T-cell (primary cell): Measurements from ENCODE around the gene CDC42BPB. TPM values are rescaled to one million over a fixed set of nuclear protein-coding genes. Genes with fewer than 3 reads are reported as not detected.
A peak's percentile ranks its signal among the peaks of the same experiment; 100 is the strongest.

ENCODE experiments used
- ATAC-seq, 4 experiments: fragments of 200-7000 bp in 3 of 4; fragments of 150-1000 bp in 1 of 4; cut with Tn5 transposase; replicated peaks in 1 of 4; 1 replicate in 3 of 4; 2 replicates in 1 of 4; pipeline ENCODE4 v1.10.0; 2021; ENCODE audit warnings: moderate library complexity in 3 of 4, mild to moderate bottlenecking in 2 of 4, moderate number of reproducible peaks in 1 of 4
- CTCF ChIA-PET, 2 donors: fragments of 300-600 bp; sonication (Branson Sonifier 250); formaldehyde crosslinking; loops; one replicate each; lab custom pipeline; 2022; ENCODE audit warnings: antibody characterized with exemption in 2 of 2; lab: Charles Lee
- POLR2A ChIA-PET, 2 donors: fragments of 300-600 bp; sonication (Branson Sonifier 250); formaldehyde crosslinking; loops; one replicate each; lab custom pipeline; 2022; ENCODE audit warnings: antibody characterized with exemption in 2 of 2; lab: Charles Lee
- DNase-seq, 35 experiments: peaks; one replicate each; pipeline versions ENCODE4 v3.0.0 to v3.0.0-alpha.2; 2013 to 2023
- H3K27ac ChIP-seq: one replicate; pipeline ENCODE4 v1.5.1; 2013; ENCODE audit warnings: low read length
- H3K27me3 ChIP-seq, 2 experiments: replicated peaks in 1 of 2; 1 replicate in 1 of 2; 2 replicates in 1 of 2; pipeline versions ENCODE4 v1.6.1 to v1.7.0; 2013; ENCODE audit warnings: low read length in 1 of 2, mixed read lengths in 1 of 2; ENCODE audit not compliant: control insufficient read depth in 2 of 2, insufficient read depth in 2 of 2; ENCODE audit errors: extremely low read depth in 1 of 2
- H3K36me3 ChIP-seq, 2 donors: 1 replicate in 1 of 2; 2 replicates in 1 of 2; pipeline versions ENCODE4 v1.6.1 to v1.7.0; 2013; ENCODE audit warnings: low read length in 1 of 2; ENCODE audit not compliant: control insufficient read depth in 2 of 2, insufficient read depth in 1 of 2; ENCODE audit errors: extremely low read depth in 1 of 2
- H3K4me1 ChIP-seq, 2 experiments: 1 replicate in 1 of 2; 2 replicates in 1 of 2; pipeline versions ENCODE4 v1.6.1 to v1.7.0; 2013; ENCODE audit warnings: low read length in 2 of 2, mixed read lengths in 1 of 2; ENCODE audit not compliant: insufficient read depth in 2 of 2, control insufficient read depth in 1 of 2; ENCODE audit errors: extremely low read depth in 1 of 2
- H3K4me3 ChIP-seq, 2 donors: 1 replicate in 1 of 2; 2 replicates in 1 of 2; pipeline versions ENCODE4 v1.5.1 to v1.7.0; 2013; ENCODE audit warnings: mild to moderate bottlenecking in 2 of 2, low read length in 1 of 2, moderate library complexity in 1 of 2; ENCODE audit not compliant: control insufficient read depth in 1 of 2; ENCODE audit errors: extremely low read depth in 1 of 2
- H3K9me3 ChIP-seq: 2 replicates; pipeline ENCODE4 v1.7.0; 2013
- H3K27ac Mint-ChIP-seq, 2 donors: one replicate each; pipeline ENCODE4 v1.8.0; 2020 to 2021; ENCODE audit warnings: mild to moderate bottlenecking in 2 of 2, mixed read lengths in 2 of 2
- H3K27me3 Mint-ChIP-seq, 2 donors: one replicate each; pipeline ENCODE4 v1.8.0; 2021 to 2022; ENCODE audit warnings: mixed read lengths in 2 of 2
- H3K36me3 Mint-ChIP-seq: one replicate; pipeline ENCODE4 v1.8.0; 2021; ENCODE audit warnings: mixed read lengths
- H3K4me1 Mint-ChIP-seq, 3 donors: one replicate each; pipeline ENCODE4 v1.8.0; 2020 to 2022; ENCODE audit warnings: mixed read lengths in 3 of 3, mild to moderate bottlenecking in 1 of 3
- H3K4me3 Mint-ChIP-seq, 3 donors: one replicate each; pipeline ENCODE4 v1.8.0; 2020 to 2022; ENCODE audit warnings: mild to moderate bottlenecking in 3 of 3, mixed read lengths in 3 of 3, moderate library complexity in 3 of 3
- H3K9me3 Mint-ChIP-seq, 3 donors: one replicate each; pipeline ENCODE4 v1.8.0; 2020 to 2022; ENCODE audit warnings: mixed read lengths in 3 of 3
- WGBS: methylation state at CpG from one replicate; pipeline ENCODE4 v1.1.5; 2013; ENCODE audit warnings: missing lambda C conversion rate; ENCODE audit not compliant: insufficient coverage; 5-methylcytosine and 5-hydroxymethylcytosine counted together
- total RNA-seq, 35 experiments: library from RNA in 6 of 35; stranded (reverse) in 6 of 35; fragments of 120-200 nt in 1 of 35; gene quantifications; one replicate each; pipeline versions ENCODE4 v1.2.1 to v1.2.4 and lab custom pipeline; 2013 to 2026

Gene CDC42BPB
- total RNA-seq, 5 donors from 2014 or later (not counting 1 experiment from before 2014, with no cell fraction given), result 5.3 to 17.5 (median 11.2) TPM

GRCh38 chr14:103102689-103103260 lies 45.4 kb upstream of the CDC42BPB start:
- ATAC-seq (no peak), DNase-seq (no peak)
- Mint-ChIP-seq H3K36me3 (no peaks in the 10 kb centered on the region), H3K27me3 (peaks cover 27 to 53% of the 10 kb centered on the region in 2 donors), H3K9me3 (no peaks in the 10 kb centered on the region), H3K4me1 (peaks cover 11 to 17% (median 12%) of the 10 kb centered on the region in 3 donors), H3K27ac (no peak overlapping the region), H3K4me3 (no peak overlapping the region)
- Histone ChIP-seq H3K4me1 (peaks cover 0 to 14% of the 10 kb centered on the region in 2 experiments), H3K4me3 (no peak overlapping the region), H3K36me3 (no peaks in the 10 kb centered on the region), H3K27ac (no peak overlapping the region), H3K27me3 (peaks cover 0 to 92% of the 10 kb centered on the region in 2 experiments), H3K9me3 (no peaks in the 10 kb centered on the region)
- POLR2A ChIA-PET, result no interaction called here
- CTCF ChIA-PET, result no interaction called here
- WGBS, result 47% methylated on average over 31 of the region's 39 CpGs

GRCh38 chr14:103101963-103102688 lies 44.8 kb upstream of the CDC42BPB start:
- H3K27ac Mint-ChIP-seq, result no peak overlapping the region
- Histone ChIP-seq H3K4me1 (peaks cover 0 to 14% of the 10 kb centered on the region in 2 experiments), H3K9me3 (no peaks in the 10 kb centered on the region), H3K36me3 (no peaks in the 10 kb centered on the region), H3K4me3 (no peak overlapping the region), H3K27ac (no peak overlapping the region), H3K27me3 (peaks cover 0 to 86% of the 10 kb centered on the region in 2 experiments)
- CTCF ChIA-PET, result no interaction called here
- H3K36me3 Mint-ChIP-seq, result no peaks in the 10 kb centered on the region
- DNase-seq, result no peak
- no peak for ATAC-seq
- H3K9me3 Mint-ChIP-seq, result no peaks in the 10 kb centered on the region
- H3K4me3 Mint-ChIP-seq, result no peak overlapping the region
- WGBS, result 36% methylated on average over 84 of the region's 85 CpGs
- POLR2A ChIA-PET, result no interaction called here
- peaks cover 11 to 17% (median 12%) of the 10 kb centered on the region in 3 donors for H3K4me1 Mint-ChIP-seq
- peaks cover 27 to 54% of the 10 kb centered on the region in 2 donors for H3K27me3 Mint-ChIP-seq

- Mint-ChIP-seq H3K4me3 (peak overlapping the region in 1 of 3 donors; percentile 38), H3K27me3 (peaks cover 23 to 51% of the 10 kb centered on the region in 2 donors), H3K4me1 (peaks cover 11 to 17% (median 12%) of the 10 kb centered on the region in 3 donors), H3K36me3 (no peaks in the 10 kb centered on the region), H3K27ac (no peak overlapping the region), H3K9me3 (no peaks in the 10 kb centered on the region)
- Histone ChIP-seq H3K27me3 (peaks cover 0 to 82% of the 10 kb centered on the region in 2 experiments), H3K4me3 (no peak overlapping the region), H3K36me3 (no peaks in the 10 kb centered on the region), H3K4me1 (peaks cover 0 to 14% of the 10 kb centered on the region in 2 experiments), H3K27ac (no peak overlapping the region), H3K9me3 (no peaks in the 10 kb centered on the region)
- no peak for ATAC-seq
- 93% methylated on average over 9 of the region's 11 CpGs for WGBS
- CTCF ChIA-PET, result interaction anchor here in 1 of 2 donors (0.7 kb wide), 1 partner anchor 8 kb away, joined by 6 read pairs; no protein-coding TSS in a partner anchor
- POLR2A ChIA-PET, result no interaction called here
- DNase-seq, result no peak
These were observed 44.1 kb upstream of the CDC42BPB start for GRCh38 chr14:103101257-103101962.

GRCh38 chr14:103100281-103101121 lies 43.2 kb upstream of the CDC42BPB start:
- 88% methylated on average over 22 of the region's 25 CpGs for WGBS
- Mint-ChIP-seq H3K4me1 (peaks cover 9 to 14% (median 10%) of the 10 kb centered on the region in 3 donors), H3K27ac (no peak overlapping the region), H3K27me3 (peaks cover 23 to 47% of the 10 kb centered on the region in 2 donors), H3K4me3 (no peak overlapping the region), H3K36me3 (no peaks in the 10 kb centered on the region), H3K9me3 (no peaks in the 10 kb centered on the region)
- peaks cover 0 to 14% of the 10 kb centered on the region in 2 experiments for H3K4me1 ChIP-seq
- no peak overlapping the region for H3K4me3 ChIP-seq
- peaks cover 0 to 73% of the 10 kb centered on the region in 2 experiments for H3K27me3 ChIP-seq
- no peaks in the 10 kb centered on the region for H3K36me3 ChIP-seq
- POLR2A ChIA-PET, result no interaction called here
- CTCF ChIA-PET, result interaction anchor here in 1 of 2 donors (0.7 kb wide), 1 partner anchor 9 kb away, joined by 6 read pairs; no protein-coding TSS in a partner anchor
- DNase-seq, result no peak
- no peak for ATAC-seq
- H3K27ac ChIP-seq, result no peak overlapping the region
- H3K9me3 ChIP-seq, result no peaks in the 10 kb centered on the region

- H3K4me3 Mint-ChIP-seq, result no peak overlapping the region
- WGBS, result 86% methylated on average over 6 of the region's 8 CpGs
- H3K27ac Mint-ChIP-seq, result no peak overlapping the region
- H3K36me3 ChIP-seq, result no peaks in the 10 kb centered on the region
- H3K27me3 Mint-ChIP-seq, result peaks cover 18 to 41% of the 10 kb centered on the region in 2 donors
- POLR2A ChIA-PET, result no interaction called here
- H3K27ac ChIP-seq, result no peak overlapping the region
- CTCF ChIA-PET, result interaction anchor here in 1 of 2 donors (0.6 kb wide), 1 partner anchor 559 kb away, joined by 6 read pairs; no protein-coding TSS in a partner anchor
- ATAC-seq (no peak), DNase-seq (no peak)
- H3K4me1 Mint-ChIP-seq, result peaks cover 2 to 8% (median 7%) of the 10 kb centered on the region in 3 donors
- H3K27me3 ChIP-seq, result peaks cover 0 to 66% of the 10 kb centered on the region in 2 experiments
- no peak overlapping the region for H3K4me3 ChIP-seq
- no peaks in the 10 kb centered on the region for H3K36me3 Mint-ChIP-seq
- no peaks in the 10 kb centered on the region for H3K9me3 ChIP-seq
- H3K9me3 Mint-ChIP-seq, result no peaks in the 10 kb centered on the region
- peaks cover 0 to 8% of the 10 kb centered on the region in 2 experiments for H3K4me1 ChIP-seq
These were observed 42.5 kb upstream of the CDC42BPB start for GRCh38 chr14:103099733-103100280.
